Measurements from ENCODE around the gene CEP170.
"Not testable (repeated sequence)": the region's sequence is repeated elsewhere in the genome, so short reads cannot be mapped to it uniquely, and the experiment has no call there.

The CEP170 gene

GRCh38 chr1:243216741-243217140 is 38.3 kb downstream of the CEP170 start:
- TF ChIP-seq CTCF (conservative IDR thresholded peaks at IDR 0.05) = no peak
- no peak overlapping the region for H3K27ac ChIP-seq

GRCh38 chr1:243215276-243215875 is 39.7 kb downstream of the CEP170 start:
- not testable (repeated sequence) for H3K27ac ChIP-seq

- no peak overlapping the region for H3K27ac ChIP-seq
Measured at GRCh38 chr1:243213045-243213787, 41.9 kb downstream of the CEP170 start.

GRCh38 chr1:243211984-243212383 is 43.1 kb downstream of the CEP170 start:
- not testable (repeated sequence) for H3K27ac ChIP-seq

More at GRCh38 chr1:243213045-243213787, 41.9 kb downstream of the CEP170 start:
- TF ChIP-seq CTCF (conservative IDR thresholded peaks at IDR 0.05) = no peak

GRCh38 chr1:243205026-243205501 is 50.0 kb downstream of the CEP170 start:
- not testable (repeated sequence) for H3K27ac ChIP-seq

- H3K27ac ChIP-seq = not testable (repeated sequence)
Measured at GRCh38 chr1:243204336-243204735, 50.7 kb downstream of the CEP170 start.

- not testable (repeated sequence) for H3K27ac ChIP-seq
Measured at GRCh38 chr1:243203196-243203595, 51.9 kb downstream of the CEP170 start.

GRCh38 chr1:243201316-243201715 is 53.8 kb downstream of the CEP170 start:
- H3K27ac ChIP-seq = not testable (repeated sequence)

GRCh38 chr1:243197524-243197923 is 57.6 kb downstream of the CEP170 start:
- H3K27ac ChIP-seq = not testable (repeated sequence)

- not testable (repeated sequence) for H3K27ac ChIP-seq
Measured at GRCh38 chr1:243193330-243193729, 61.8 kb downstream of the CEP170 start.

- H3K27ac ChIP-seq = not testable (repeated sequence)
Measured at GRCh38 chr1:243186201-243186995, 68.7 kb downstream of the CEP170 start.

- not testable (repeated sequence) for H3K27ac ChIP-seq
Measured at GRCh38 chr1:243184787-243185186, 70.3 kb downstream of the CEP170 start.

GRCh38 chr1:243183661-243184060 is 71.4 kb downstream of the CEP170 start:
- not testable (repeated sequence) for H3K27ac ChIP-seq

- H3K27ac ChIP-seq = not testable (repeated sequence)
Measured at GRCh38 chr1:243183176-243183575, 71.9 kb downstream of the CEP170 start.
